ENCODE data around the gene CHST3. TPM values are rescaled to one million over a fixed set of nuclear protein-coding genes. Genes with fewer than 3 reads are reported as not detected.
"Not testable (repeated sequence)": the region's sequence is repeated elsewhere in the genome, so short reads cannot be mapped to it uniquely, and the experiment has no call there.

Gene CHST3
- total RNA-seq, 1 experiment from 2014 or later = 16.0 TPM

- DNase-seq (ENCODE audit: extremely low read depth, low read depth) = no peak
Observed at GRCh38 chr10:71985542-71986250, 21.5 kb downstream of the CHST3 start.

DNA sequence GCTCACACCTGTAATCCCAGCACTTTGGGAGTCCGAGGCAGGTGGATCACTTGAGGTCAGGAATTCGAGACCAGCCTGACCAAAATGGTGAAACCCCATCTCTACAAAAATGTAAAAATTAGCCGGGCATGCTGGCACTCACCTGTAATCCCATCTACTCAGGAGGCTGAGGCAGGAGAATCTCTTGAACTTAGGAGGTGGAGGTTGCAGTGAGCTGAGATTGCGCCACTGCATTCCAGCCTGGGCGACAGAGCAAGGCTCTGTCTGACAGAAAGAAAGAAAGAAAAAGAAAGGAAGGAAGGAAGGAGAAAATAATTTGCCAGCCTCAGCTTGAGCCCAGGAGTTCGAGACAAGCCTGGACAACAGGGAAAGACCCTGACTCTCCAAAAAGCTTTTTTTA is 24.7 kb downstream of the CHST3 start:
- DNase-seq (ENCODE audit: extremely low read depth, low read depth) = not testable (repeated sequence)

- no peak for DNase-seq (ENCODE audit: extremely low read depth, low read depth)
Observed at GRCh38 chr10:71989661-71990454, 25.7 kb downstream of the CHST3 start.

DNA sequence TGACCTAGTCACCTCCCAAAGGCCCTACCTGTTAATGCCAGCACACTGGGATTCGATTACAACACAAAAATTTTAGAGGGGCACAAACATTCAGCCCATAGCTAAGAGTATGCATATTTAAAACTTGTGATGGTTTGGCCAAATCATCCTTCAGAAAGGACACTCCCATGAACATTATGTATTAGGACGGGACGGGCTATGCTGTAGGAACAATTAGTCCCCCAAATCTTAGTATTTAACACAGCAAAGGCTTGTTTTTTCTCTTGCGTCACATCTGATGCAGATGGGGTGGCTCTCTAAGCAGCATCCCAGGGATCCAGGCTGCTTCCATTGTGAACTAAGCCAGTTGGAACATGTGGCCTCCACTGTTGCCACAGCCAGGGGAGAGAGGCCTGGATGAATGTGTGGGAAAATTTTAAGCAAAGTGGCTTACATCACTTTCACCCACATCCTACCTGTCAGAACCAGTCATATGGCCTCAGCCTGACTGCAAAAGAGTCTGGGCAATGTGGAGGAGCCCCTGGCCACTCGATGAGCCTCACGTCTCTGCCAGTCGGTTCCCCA is 26.6 kb downstream of the CHST3 start:
- no peak for DNase-seq (ENCODE audit: extremely low read depth, low read depth)

DNA sequence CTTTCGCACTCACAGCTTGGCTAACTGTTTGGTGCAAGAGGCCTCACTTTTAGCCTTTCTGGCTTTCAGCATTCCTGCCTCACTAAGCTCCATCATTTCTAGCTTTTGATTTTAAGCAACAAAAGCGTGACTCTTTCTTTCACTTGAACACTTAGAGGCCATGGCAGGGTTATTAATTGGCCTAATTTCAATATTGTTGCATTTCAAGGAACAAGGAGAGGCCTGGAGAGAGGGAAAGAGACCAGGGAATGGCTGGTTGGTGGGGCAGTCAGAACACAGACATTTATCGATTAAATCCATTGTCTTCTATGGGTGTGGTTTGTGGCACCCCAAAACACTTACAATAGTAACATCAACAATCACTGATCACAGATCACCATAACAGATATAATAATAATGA is 31.3 kb downstream of the CHST3 start:
- no peak for DNase-seq (ENCODE audit: extremely low read depth, low read depth)

- no peak for DNase-seq (ENCODE audit: extremely low read depth, low read depth)
Observed at GRCh38 chr10:71995887-71996575, 31.8 kb downstream of the CHST3 start.

- DNase-seq (ENCODE audit: extremely low read depth, low read depth) = no peak
Observed at GRCh38 chr10:71996592-71997371, 32.6 kb downstream of the CHST3 start.

- no peak for DNase-seq (ENCODE audit: extremely low read depth, low read depth)
Observed at GRCh38 chr10:71998119-71998839, 34.1 kb downstream of the CHST3 start.

GRCh38 chr10:71998840-71999194 is 34.6 kb downstream of the CHST3 start:
- peak; percentile 53 for DNase-seq (ENCODE audit: extremely low read depth, low read depth)

- DNase-seq (ENCODE audit: extremely low read depth, low read depth) = no peak
Observed at GRCh38 chr10:71999360-72000072, 35.3 kb downstream of the CHST3 start.

DNA sequence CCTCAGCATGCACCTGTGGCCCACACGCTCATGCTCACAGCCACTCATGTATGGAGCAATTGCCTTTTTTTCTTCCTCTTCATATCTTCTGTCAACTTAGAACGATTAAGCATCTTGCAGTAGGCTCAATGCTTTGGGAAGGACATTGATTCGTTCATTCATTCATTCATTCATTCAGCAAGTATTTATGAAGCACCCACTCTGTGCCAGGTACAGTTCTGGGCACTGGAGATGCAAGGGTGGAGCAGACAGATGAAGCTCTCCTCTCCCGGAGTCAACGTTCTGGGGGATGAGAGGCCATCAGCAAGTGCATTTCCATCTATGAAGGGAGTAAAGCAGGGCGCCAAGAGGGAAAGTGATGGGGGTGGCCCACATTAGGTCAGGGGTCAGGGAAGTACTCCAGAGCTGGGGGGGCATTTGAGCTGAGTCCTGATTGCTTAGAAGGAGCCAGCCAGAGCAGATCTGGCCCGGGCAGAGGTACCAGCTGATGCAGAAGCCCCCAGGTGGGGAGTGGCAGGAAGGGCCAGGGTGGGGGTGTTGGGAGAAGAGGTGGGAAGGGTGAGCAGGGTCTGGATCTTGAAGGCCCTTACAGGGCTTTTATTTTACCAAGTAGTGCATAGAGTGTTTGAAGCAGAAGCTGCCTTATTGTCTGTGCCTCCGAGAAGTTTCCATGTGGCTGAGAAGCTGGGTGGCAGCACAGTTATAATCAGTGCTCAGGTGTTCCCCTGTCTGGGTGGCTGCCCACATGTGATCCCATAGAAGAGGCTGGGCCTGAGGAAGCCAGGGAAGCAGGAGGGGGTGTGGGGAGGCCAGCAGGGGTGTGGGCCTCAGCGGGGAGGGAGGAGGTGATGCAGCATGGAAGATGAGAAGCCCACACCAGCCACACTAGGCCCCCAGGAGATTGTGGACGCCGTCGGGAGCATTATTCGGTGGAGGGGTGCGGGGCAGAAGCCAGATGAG is 36.2 kb downstream of the CHST3 start:
- DNase-seq (ENCODE audit: extremely low read depth, low read depth) = no peak

DNA sequence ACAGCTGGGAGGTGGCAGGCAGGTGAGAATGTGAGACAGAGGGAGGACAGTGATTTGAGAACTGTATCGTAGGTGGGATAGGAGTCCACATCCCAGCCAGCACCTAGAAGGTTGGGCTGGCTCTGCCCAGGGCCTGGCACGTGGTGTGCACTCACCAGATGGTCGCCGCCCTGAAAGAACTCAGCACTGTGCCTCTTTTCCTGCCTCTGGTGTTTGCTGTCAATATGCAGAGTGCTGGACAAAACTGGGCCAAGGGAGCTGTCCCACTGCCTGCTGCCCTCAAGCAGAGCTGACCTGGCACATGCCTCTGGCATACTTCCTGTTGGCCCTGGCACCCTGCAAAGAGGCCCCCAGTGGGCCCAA is 36.8 kb downstream of the CHST3 start:
- no peak for DNase-seq (ENCODE audit: extremely low read depth, low read depth)

DNA sequence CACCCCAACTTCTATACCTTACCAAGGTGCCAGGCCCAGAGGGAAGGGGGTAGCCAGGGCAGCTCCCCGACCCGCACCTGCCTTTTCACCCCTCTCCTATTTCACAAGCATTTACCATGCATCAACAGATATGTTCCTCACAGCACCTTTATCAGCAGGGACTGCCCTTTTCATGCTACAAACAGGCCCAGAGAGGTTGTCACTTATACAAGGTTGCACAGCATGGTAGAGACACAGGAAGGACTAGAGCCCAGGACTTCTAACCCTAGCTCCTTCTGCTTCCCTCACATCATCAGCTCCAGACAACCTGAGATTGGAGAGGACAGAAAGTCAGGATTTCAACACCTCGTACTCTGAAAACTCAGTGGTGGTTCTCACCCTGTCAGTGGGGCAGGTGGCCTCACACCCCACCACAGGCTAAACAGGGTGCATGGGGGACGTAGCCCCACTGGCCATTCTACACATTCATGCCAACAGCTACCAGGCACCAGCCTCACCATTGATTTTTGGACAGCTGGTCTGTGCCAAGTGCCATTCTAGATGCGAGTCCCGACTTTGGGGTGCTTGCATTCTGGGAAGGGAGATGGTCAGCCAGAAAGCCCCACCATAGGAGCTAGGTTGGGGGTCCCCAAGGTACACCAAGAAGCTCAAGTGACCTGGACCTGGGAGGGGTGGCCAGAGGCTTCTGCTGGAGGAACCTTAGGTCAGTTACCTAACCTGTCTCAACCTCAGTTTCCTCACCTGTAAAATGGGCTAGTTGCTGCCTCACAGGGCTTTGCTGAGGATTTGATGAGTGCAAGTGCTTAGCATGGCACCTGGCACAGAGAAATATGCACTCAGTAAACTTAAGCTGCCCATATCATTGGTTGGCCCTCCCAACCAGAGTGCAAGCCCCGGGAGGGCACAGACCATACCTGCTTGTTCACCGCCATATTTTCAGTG is 38.4 kb downstream of the CHST3 start:
- DNase-seq (ENCODE audit: extremely low read depth, low read depth) = no peak

DNA sequence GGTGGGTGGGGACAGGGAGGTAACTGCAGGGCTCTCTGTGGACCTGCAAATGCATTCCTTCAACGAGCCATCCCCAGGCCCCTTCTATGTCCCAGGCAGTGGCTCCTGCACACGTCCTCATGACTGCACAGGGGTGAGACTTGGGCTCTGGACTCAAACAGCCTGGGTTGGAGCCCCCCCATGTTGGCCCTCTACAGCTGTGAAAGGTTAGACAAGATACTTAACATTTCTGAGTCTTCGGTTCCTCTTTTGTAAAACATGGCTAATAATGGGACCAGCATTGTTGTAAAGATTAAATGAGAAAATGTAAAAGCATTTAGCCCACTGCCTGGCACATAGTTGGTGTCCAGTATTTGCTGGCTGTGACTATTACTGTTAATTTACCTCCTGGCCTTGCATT is 41.8 kb downstream of the CHST3 start:
- no peak for DNase-seq (ENCODE audit: extremely low read depth, low read depth)

DNA sequence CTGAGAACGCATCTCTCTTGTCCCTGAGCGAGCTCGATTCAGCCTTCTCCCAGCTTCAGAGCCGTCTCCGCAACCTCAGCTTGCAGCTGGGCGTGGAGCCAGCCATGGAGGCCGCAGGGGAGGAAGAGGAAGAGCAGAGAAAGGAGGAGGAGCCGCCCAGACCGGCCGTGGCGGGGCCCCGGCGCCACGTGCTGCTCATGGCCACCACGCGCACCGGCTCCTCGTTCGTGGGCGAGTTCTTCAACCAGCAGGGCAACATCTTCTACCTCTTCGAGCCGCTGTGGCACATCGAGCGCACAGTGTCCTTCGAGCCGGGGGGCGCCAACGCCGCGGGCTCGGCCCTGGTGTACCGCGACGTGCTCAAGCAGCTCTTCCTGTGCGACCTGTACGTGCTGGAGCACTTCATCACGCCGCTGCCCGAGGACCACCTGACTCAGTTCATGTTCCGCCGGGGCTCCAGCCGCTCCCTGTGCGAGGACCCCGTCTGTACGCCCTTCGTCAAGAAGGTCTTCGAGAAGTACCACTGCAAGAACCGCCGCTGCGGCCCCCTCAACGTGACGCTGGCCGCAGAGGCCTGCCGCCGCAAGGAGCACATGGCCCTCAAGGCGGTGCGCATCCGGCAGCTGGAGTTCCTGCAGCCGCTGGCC is 43.2 kb downstream of the CHST3 start:
- no peak for DNase-seq (ENCODE audit: extremely low read depth, low read depth)

All from NCI-H460 (cell line).